ENCODE data around the gene CDK6.

CDK6 gene

DNA sequence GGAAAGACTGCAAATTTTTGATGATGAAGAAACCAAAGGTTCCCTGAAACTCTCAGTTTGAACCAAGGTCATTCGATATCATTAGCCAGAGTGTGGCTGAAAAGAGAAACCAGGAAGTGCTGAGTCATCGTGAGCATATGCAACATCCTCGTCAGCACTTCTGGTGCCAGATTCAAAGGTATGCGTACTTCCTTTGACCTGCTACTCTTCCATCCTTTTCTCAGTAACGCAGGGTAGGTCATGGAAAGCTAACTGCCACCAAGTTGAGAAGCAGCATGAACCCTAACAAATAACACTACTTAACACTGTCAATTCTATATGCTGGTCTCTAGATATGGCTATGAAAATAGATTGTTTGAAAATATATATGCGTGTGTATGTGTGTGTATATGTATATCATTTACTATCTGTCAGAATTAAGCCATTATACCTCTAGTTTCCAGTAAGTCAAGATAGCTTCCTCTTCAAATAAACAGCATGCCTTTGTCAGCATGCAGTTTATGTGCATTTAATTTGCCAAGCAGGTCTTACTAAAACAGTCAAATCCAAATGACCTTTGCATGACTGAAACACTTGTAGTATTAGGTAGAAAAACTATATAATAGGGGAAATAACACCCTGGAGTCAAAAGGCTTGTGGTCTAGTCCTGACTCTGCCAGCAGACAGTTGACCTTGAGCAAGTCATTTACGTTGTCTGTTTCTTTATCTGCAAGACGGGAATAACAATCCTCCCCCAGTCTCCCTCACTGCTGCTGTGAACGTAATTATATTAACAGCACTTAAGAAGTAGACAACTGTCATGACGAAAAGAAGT, 26.4 kb downstream of the CDK6 start:
- no CpG with 5 or more reads among the region's 10 CpGs for WGBS (ENCODE audit: insufficient coverage, insufficient read length)
- no peak overlapping the region for H3K27ac ChIP-seq (ENCODE audit: low read length)
- no peaks in the 10 kb centered on the region for H3K9me3 ChIP-seq (ENCODE audit: control insufficient read depth, insufficient read depth, low read length)
- no peak overlapping the region for H3K4me3 ChIP-seq (ENCODE audit: low read length)
- H3K4me1 ChIP-seq (ENCODE audit: control insufficient read depth, insufficient read depth, low read length): peaks cover 5% of the 10 kb centered on the region; the same call in 1 of the 2 replicates
- no peak for DNase-seq (ENCODE audit: low read depth, low spot score)
- H3K36me3 ChIP-seq (ENCODE audit: control insufficient read depth, insufficient read depth, low read length): no peaks in the 10 kb centered on the region
- no peaks in the 10 kb centered on the region for H3K27me3 ChIP-seq (ENCODE audit: control insufficient read depth, insufficient read depth, low read length)

DNA sequence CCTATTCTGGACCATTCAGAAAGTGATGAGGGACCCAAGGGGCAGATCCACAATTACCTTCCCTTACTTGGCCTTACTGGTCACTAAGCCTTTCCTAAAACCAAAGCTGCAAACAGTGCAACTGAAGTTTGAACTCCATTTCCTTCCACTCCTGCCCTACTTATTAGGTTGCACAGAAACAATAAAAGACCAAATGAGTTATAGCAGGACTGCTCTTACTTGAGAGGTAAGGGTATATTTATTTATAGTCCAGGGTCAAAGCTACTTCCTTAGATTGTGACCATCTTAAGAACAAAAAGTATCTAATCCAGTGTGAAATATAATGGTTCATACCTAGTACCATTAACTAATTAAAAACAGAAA, 27.0 kb downstream of the CDK6 start:
- peaks cover 5% of the 10 kb centered on the region; the same call in 1 of the 2 replicates for H3K4me1 ChIP-seq (ENCODE audit: control insufficient read depth, insufficient read depth, low read length)
- H3K4me3 ChIP-seq (ENCODE audit: low read length): no peak overlapping the region

DNA sequence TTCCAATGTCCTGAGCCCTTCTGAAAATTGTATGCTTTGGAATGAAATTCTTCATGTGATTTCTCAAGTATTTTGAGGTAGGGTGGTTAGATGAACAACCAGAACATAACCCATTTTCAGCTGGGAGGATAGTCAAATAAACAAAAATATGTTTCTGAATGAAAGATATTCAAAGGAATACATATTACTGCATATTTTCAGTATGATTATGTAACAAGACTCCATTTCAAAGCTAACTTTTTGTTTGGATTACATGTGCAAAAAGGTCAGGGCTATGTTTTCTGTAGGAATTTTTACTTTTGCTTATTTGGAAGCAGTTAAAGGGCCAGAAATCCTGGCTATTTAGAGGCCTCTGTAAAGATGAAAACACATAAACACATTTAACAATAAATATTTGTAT, 27.7 kb downstream of the CDK6 start:
- Histone ChIP-seq H3K27ac (ENCODE audit: low read length) (no peak overlapping the region), H3K27me3 (ENCODE audit: control insufficient read depth, insufficient read depth, low read length) (no peaks in the 10 kb centered on the region), H3K36me3 (ENCODE audit: control insufficient read depth, insufficient read depth, low read length) (no peaks in the 10 kb centered on the region), H3K4me3 (ENCODE audit: low read length) (no peak overlapping the region), H3K4me1 (ENCODE audit: control insufficient read depth, insufficient read depth, low read length) (peaks cover 5% of the 10 kb centered on the region; the same call in 1 of the 2 replicates), H3K9me3 (ENCODE audit: control insufficient read depth, insufficient read depth, low read length) (no peaks in the 10 kb centered on the region)
- DNase-seq (ENCODE audit: low read depth, low spot score): no peak

More for the DNA sequence above, 27.0 kb downstream of the CDK6 start:
- no peaks in the 10 kb centered on the region for H3K36me3 ChIP-seq (ENCODE audit: control insufficient read depth, insufficient read depth, low read length)
- no peaks in the 10 kb centered on the region for H3K27me3 ChIP-seq (ENCODE audit: control insufficient read depth, insufficient read depth, low read length)
- H3K27ac ChIP-seq (ENCODE audit: low read length): no peak overlapping the region
- no peak for DNase-seq (ENCODE audit: low read depth, low spot score)
- no peaks in the 10 kb centered on the region for H3K9me3 ChIP-seq (ENCODE audit: control insufficient read depth, insufficient read depth, low read length)

- H3K36me3 ChIP-seq (ENCODE audit: control insufficient read depth, insufficient read depth, low read length): no peaks in the 10 kb centered on the region
- no peaks in the 10 kb centered on the region for H3K27me3 ChIP-seq (ENCODE audit: control insufficient read depth, insufficient read depth, low read length)
- H3K27ac ChIP-seq (ENCODE audit: low read length): no peak overlapping the region
- no peak for DNase-seq (ENCODE audit: low read depth, low spot score)
- H3K4me3 ChIP-seq (ENCODE audit: low read length): no peak overlapping the region
- H3K4me1 ChIP-seq (ENCODE audit: control insufficient read depth, insufficient read depth, low read length): peaks cover 3% of the 10 kb centered on the region; the same call in 1 of the 2 replicates
- WGBS (ENCODE audit: insufficient coverage, insufficient read length): no CpG with 5 or more reads among the region's 2 CpGs
- H3K9me3 ChIP-seq (ENCODE audit: control insufficient read depth, insufficient read depth, low read length): no peaks in the 10 kb centered on the region
Measured at GRCh38 chr7:92808006-92808405, 28.4 kb downstream of the CDK6 start.

- Histone ChIP-seq H3K4me3 (ENCODE audit: low read length) (no peak overlapping the region), H3K36me3 (ENCODE audit: control insufficient read depth, insufficient read depth, low read length) (no peaks in the 10 kb centered on the region), H3K27ac (ENCODE audit: low read length) (no peak overlapping the region), H3K27me3 (ENCODE audit: control insufficient read depth, insufficient read depth, low read length) (no peaks in the 10 kb centered on the region), H3K4me1 (ENCODE audit: control insufficient read depth, insufficient read depth, low read length) (peaks cover 3% of the 10 kb centered on the region; the same call in 1 of the 2 replicates), H3K9me3 (ENCODE audit: control insufficient read depth, insufficient read depth, low read length) (no peaks in the 10 kb centered on the region)
- WGBS (ENCODE audit: insufficient coverage, insufficient read length): no CpG with 5 or more reads among the region's 6 CpGs
- DNase-seq (ENCODE audit: low read depth, low spot score): no peak
Measured at GRCh38 chr7:92806496-92806895, 29.9 kb downstream of the CDK6 start.

- no peak overlapping the region for H3K27ac ChIP-seq (ENCODE audit: low read length)
- no peaks in the 10 kb centered on the region for H3K36me3 ChIP-seq (ENCODE audit: control insufficient read depth, insufficient read depth, low read length)
- no peaks in the 10 kb centered on the region for H3K4me1 ChIP-seq (ENCODE audit: control insufficient read depth, insufficient read depth, low read length)
- H3K9me3 ChIP-seq (ENCODE audit: control insufficient read depth, insufficient read depth, low read length): no peaks in the 10 kb centered on the region
- no peak overlapping the region for H3K4me3 ChIP-seq (ENCODE audit: low read length)
- WGBS (ENCODE audit: insufficient coverage, insufficient read length): no CpG with 5 or more reads among the region's 4 CpGs
- no peaks in the 10 kb centered on the region for H3K27me3 ChIP-seq (ENCODE audit: control insufficient read depth, insufficient read depth, low read length)
- no peak for DNase-seq (ENCODE audit: low read depth, low spot score)
Measured at GRCh38 chr7:92802406-92802805, 34.0 kb downstream of the CDK6 start.

DNA sequence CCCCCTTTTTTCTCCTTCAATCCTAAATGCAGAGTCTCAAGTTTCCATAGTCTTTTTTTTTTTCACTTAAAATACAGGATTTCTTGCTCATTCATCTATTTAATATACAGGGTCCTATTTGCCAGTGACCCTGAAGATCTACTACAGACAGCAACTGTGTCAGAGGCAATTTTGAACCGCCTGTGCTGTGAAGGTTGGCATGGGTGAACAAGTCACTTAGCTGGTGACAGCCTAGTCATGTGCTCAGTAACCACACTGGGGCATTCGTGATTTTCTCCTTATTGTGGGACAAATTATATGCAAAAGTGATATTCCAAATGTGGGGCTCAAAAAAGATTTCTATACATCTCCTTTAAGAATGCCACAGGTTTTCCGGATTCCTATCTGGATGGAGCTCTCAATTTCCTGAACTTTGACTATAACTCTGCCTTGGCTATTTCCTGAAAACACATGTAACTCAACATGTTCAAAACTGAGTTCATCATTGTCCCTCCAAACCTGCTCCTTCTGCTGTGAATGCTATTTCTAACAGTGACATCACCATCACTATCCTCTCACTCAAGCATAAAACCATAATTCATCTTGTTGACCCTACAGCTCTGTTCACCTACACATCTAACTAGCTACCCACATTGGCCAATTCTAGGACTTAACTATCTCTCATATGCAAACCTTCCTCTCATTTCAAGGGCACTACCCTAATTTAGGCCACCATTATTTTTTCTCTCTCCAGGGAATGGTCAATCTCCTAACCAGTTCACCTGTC, 36.7 kb downstream of the CDK6 start:
- no peaks in the 10 kb centered on the region for H3K9me3 ChIP-seq (ENCODE audit: control insufficient read depth, insufficient read depth, low read length)
- H3K27ac ChIP-seq (ENCODE audit: low read length): no peak overlapping the region
- no peaks in the 10 kb centered on the region for H3K36me3 ChIP-seq (ENCODE audit: control insufficient read depth, insufficient read depth, low read length)
- H3K4me1 ChIP-seq (ENCODE audit: control insufficient read depth, insufficient read depth, low read length): no peaks in the 10 kb centered on the region
- DNase-seq (ENCODE audit: low read depth, low spot score): no peak
- H3K27me3 ChIP-seq (ENCODE audit: control insufficient read depth, insufficient read depth, low read length): no peaks in the 10 kb centered on the region
- WGBS (ENCODE audit: insufficient coverage, insufficient read length): no CpG with 5 or more reads among the region's 3 CpGs
- no peak overlapping the region for H3K4me3 ChIP-seq (ENCODE audit: low read length)

DNA sequence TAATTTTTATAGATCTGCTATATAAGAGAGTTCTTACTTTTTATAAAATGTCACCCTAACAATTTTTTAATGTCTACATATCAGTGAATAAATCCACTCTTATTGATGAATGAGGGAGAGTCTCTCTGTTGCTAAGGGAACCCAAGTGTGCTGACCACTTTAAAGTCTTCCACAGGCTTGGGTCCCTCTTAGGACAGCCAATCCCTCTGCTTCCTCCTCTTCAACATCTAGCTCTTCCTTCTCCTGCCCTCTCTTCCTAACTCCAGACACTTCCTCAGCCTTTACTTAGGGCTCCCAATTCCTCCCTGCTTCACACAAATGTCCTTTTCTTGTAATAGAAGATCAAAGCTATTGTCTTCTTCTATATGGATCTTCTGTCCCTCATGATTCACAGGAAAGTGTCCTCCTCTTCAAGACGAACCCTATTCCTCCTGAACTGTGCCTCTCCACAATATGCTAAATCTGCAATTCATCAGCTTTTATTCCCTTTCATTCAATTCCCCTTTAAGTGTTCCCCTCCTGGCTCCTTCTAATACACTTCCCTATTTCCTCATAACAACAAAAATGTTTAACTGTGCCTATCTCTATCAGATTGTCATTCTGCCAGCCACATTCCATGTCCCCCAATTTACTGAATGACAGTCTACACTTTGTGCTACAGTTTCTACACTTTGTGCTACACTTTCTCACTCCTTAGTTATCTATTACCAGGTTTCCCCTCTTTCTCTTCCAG, 37.7 kb downstream of the CDK6 start:
- Histone ChIP-seq H3K9me3 (ENCODE audit: control insufficient read depth, insufficient read depth, low read length) (no peaks in the 10 kb centered on the region), H3K36me3 (ENCODE audit: control insufficient read depth, insufficient read depth, low read length) (no peaks in the 10 kb centered on the region), H3K4me1 (ENCODE audit: control insufficient read depth, insufficient read depth, low read length) (no peaks in the 10 kb centered on the region), H3K27me3 (ENCODE audit: control insufficient read depth, insufficient read depth, low read length) (no peaks in the 10 kb centered on the region), H3K4me3 (ENCODE audit: low read length) (no peak overlapping the region), H3K27ac (ENCODE audit: low read length) (no peak overlapping the region)
- DNase-seq (ENCODE audit: low read depth, low spot score): no peak
- WGBS (ENCODE audit: insufficient coverage, insufficient read length): no CpG with 5 or more reads among the region's 1 CpG

DNA sequence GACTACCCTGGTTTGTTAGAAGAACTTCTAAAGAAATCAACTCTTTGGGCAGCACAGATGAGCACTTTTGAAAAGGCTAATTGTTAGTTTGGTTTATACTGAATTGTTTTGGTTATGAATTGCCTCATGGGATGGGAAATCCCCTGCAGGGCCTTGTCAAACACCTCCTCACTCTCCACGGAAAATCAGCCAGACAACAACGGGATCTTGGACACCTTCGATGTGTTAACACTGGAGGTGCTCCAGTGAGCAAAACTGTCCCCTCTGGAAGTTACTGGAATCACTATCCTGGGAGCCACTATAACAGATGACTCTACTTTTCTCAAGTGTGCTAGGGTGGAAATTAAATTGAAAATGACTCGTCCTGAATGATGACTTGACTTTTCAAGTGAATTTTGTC, 38.7 kb downstream of the CDK6 start:
- no peaks in the 10 kb centered on the region for H3K27me3 ChIP-seq (ENCODE audit: control insufficient read depth, insufficient read depth, low read length)
- no peaks in the 10 kb centered on the region for H3K9me3 ChIP-seq (ENCODE audit: control insufficient read depth, insufficient read depth, low read length)
- no peaks in the 10 kb centered on the region for H3K36me3 ChIP-seq (ENCODE audit: control insufficient read depth, insufficient read depth, low read length)
- WGBS (ENCODE audit: insufficient coverage, insufficient read length): no CpG with 5 or more reads among the region's 4 CpGs
- DNase-seq (ENCODE audit: low read depth, low spot score): no peak
- H3K27ac ChIP-seq (ENCODE audit: low read length): no peak overlapping the region
- no peak overlapping the region for H3K4me3 ChIP-seq (ENCODE audit: low read length)
- no peaks in the 10 kb centered on the region for H3K4me1 ChIP-seq (ENCODE audit: control insufficient read depth, insufficient read depth, low read length)

- Histone ChIP-seq H3K27me3 (ENCODE audit: control insufficient read depth, insufficient read depth, low read length) (no peaks in the 10 kb centered on the region), H3K36me3 (ENCODE audit: control insufficient read depth, insufficient read depth, low read length) (no peaks in the 10 kb centered on the region), H3K9me3 (ENCODE audit: control insufficient read depth, insufficient read depth, low read length) (no peaks in the 10 kb centered on the region), H3K4me3 (ENCODE audit: low read length) (no peak overlapping the region), H3K27ac (ENCODE audit: low read length) (no peak overlapping the region), H3K4me1 (ENCODE audit: control insufficient read depth, insufficient read depth, low read length) (no peaks in the 10 kb centered on the region)
- WGBS (ENCODE audit: insufficient coverage, insufficient read length): no CpG with 5 or more reads among the region's 1 CpG
- no peak for DNase-seq (ENCODE audit: low read depth, low spot score)
Measured at GRCh38 chr7:92797284-92797683, 39.1 kb downstream of the CDK6 start.
